ENCODE measurements around the gene TIAM1.

TIAM1 gene

DNA sequence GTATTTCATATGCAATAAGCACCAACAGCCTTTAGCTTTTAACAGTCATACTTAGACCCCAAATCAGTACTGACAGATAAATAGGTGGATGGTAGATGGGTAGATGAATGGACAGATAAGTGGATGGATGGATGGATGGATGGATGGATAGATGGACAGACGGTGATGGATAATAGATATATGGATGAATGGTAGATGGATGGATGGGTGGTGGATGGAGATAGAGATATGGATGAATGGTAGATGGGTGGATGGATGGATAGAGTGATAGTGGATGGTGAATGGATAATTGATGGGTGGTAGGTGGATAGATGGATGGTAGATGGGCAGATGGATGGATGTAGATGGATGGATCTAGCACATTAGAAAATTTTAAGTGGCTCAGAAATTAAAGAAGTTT is 62.5 kb downstream of the TIAM1 start:
- Mint-ChIP-seq H3K27me3 (no peaks in the 10 kb centered on the region), H3K27ac (no peak overlapping the region)
- intact Hi-C loops (cut with micrococcal nuclease), result no loop called here

DNA sequence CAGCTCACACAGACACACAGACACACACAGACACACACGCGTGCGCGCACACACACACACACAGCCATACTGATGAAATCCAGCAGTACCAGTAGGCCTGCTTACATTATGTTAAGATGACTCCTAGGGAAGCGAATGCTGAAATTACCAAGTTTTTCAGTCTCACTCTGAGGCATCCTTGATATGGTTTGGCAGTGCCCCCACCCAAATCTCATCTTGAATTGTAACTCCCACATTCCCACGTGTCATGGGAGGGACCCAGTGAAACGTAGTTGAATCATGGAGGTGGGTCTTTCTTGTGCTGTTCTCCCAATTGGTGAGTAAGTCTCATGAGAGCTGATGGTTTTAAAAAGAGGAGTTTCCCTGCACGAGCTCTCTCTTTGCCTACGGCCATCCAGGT is 64.1 kb downstream of the TIAM1 start:
- intact Hi-C loops (cut with micrococcal nuclease), result no loop called here
- H3K9me3 Mint-ChIP-seq, result no peaks in the 10 kb centered on the region
- no peak overlapping the region for H3K4me3 Mint-ChIP-seq
- H3K36me3 Mint-ChIP-seq (ENCODE audit: low read depth), result peaks cover 54% of the 10 kb centered on the region
- H3K27ac Mint-ChIP-seq, result no peak overlapping the region
- H3K27me3 Mint-ChIP-seq, result no peaks in the 10 kb centered on the region
- H3K4me1 Mint-ChIP-seq (ENCODE audit: low read depth), result peaks cover 36% of the 10 kb centered on the region

More for the DNA sequence above, 62.5 kb downstream of the TIAM1 start:
- Mint-ChIP-seq H3K4me1 (ENCODE audit: low read depth) (peaks cover 41% of the 10 kb centered on the region), H3K36me3 (ENCODE audit: low read depth) (peaks cover 45% of the 10 kb centered on the region), H3K4me3 (no peak overlapping the region), H3K9me3 (no peaks in the 10 kb centered on the region)

DNA sequence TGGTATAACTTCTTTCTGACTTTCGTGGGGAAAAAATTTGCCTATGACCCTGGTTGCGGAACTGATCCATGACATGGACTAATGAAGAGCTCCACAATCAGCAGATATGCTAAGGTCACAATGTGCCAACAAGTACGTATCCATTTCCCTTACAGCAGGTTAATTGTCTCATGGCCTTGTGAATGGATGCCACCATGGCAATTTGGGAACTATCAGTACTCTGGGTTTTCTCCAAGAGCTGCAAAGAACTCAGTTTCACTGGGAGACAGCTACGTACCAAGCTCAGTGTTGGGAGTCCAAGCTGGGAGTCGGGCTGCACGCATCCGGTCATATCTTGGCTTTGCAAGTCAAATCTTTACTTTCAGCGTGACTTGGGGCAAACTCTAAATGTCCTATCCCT is 64.8 kb downstream of the TIAM1 start:
- Mint-ChIP-seq H3K4me1 (ENCODE audit: low read depth) (peaks cover 32% of the 10 kb centered on the region), H3K4me3 (no peak overlapping the region), H3K9me3 (no peaks in the 10 kb centered on the region), H3K27ac (no peak overlapping the region), H3K36me3 (ENCODE audit: low read depth) (peaks cover 60% of the 10 kb centered on the region), H3K27me3 (no peaks in the 10 kb centered on the region)
- intact Hi-C loops (cut with micrococcal nuclease), result no loop called here

DNA sequence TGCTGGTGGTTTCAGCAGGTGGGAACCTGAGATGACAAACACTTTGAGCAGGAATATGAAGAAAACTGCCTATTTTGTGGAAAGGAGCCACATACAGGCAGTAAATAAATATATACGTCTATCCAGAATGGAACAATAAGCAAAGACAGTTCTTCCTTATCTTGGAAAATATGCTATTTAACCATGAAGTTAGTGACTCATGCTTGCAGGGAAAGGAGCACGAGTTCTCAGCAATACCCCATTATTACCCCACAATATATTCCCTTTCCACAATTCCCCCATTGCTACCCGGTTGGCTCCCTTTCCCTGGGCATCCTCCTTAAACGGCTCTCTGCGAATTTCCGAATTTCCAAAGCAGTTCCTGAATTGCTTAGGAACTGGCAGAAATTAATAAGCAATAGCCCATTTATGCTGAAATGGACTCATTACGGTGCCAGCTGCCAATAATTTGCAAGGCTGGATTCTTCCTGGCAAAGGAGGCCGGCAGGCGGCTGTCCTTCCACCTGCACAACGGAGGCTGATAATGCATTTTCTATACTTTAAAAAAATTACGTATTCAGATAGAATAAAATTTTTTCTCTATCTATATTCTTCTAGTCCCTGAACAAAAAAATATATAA is 65.4 kb downstream of the TIAM1 start:
- peaks cover 32% of the 10 kb centered on the region for H3K4me1 Mint-ChIP-seq (ENCODE audit: low read depth)
- intact Hi-C loops (cut with micrococcal nuclease), result no loop called here
- no peaks in the 10 kb centered on the region for H3K27me3 Mint-ChIP-seq
- no peaks in the 10 kb centered on the region for H3K9me3 Mint-ChIP-seq
- no peak overlapping the region for H3K27ac Mint-ChIP-seq
- no peak overlapping the region for H3K4me3 Mint-ChIP-seq
- peaks cover 65% of the 10 kb centered on the region for H3K36me3 Mint-ChIP-seq (ENCODE audit: low read depth)

DNA sequence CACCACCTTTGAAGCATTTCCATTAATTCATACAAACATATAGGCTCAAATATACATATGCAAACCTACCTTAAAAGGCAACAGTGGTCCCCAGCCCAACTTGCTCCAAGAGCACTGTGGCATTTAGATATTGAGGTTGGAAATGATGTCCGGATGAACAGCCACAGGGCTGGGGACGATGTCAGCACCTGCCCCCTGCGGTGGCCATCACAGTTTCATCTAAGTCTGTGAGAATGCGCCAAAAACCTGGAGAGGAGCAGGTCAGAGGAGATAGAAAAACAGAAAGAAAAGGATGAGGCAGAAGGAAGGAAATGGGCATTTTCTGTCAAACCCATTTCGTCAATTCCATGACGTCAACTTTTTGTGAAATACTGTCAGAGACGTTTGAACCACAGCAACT is 67.4 kb downstream of the TIAM1 start:
- H3K27me3 Mint-ChIP-seq, result no peaks in the 10 kb centered on the region
- no peak overlapping the region for H3K27ac Mint-ChIP-seq
- H3K4me3 Mint-ChIP-seq, result no peak overlapping the region
- peaks cover 26% of the 10 kb centered on the region for H3K4me1 Mint-ChIP-seq (ENCODE audit: low read depth)
- no peaks in the 10 kb centered on the region for H3K9me3 Mint-ChIP-seq
- intact Hi-C loops (cut with micrococcal nuclease), result no loop called here
- H3K36me3 Mint-ChIP-seq (ENCODE audit: low read depth), result peaks cover 68% of the 10 kb centered on the region

DNA sequence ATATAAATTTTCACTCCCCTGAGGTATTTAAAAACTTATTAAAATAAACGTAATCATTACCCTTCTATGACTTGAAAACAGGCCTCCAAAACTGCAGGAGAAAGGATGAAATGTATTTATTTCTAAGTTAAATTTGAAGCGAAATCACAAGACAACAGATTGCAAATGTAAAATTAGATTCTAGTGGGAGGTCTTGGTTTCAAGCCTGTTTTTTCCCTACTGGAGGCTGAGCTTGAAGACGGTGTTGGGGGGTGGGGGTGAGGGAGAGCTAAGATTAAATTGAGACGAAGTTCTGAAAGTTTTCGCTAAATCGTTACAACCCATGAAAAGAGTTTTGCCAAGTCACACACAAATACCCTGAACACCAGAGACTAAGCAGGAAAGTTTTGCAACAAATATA is 68.2 kb downstream of the TIAM1 start:
- H3K4me1 Mint-ChIP-seq (ENCODE audit: low read depth), result peaks cover 27% of the 10 kb centered on the region
- no peaks in the 10 kb centered on the region for H3K9me3 Mint-ChIP-seq
- no peaks in the 10 kb centered on the region for H3K27me3 Mint-ChIP-seq
- intact Hi-C loops (cut with micrococcal nuclease), result no loop called here
- H3K36me3 Mint-ChIP-seq (ENCODE audit: low read depth), result peaks cover 71% of the 10 kb centered on the region
- H3K4me3 Mint-ChIP-seq, result no peak overlapping the region
- no peak overlapping the region for H3K27ac Mint-ChIP-seq

DNA sequence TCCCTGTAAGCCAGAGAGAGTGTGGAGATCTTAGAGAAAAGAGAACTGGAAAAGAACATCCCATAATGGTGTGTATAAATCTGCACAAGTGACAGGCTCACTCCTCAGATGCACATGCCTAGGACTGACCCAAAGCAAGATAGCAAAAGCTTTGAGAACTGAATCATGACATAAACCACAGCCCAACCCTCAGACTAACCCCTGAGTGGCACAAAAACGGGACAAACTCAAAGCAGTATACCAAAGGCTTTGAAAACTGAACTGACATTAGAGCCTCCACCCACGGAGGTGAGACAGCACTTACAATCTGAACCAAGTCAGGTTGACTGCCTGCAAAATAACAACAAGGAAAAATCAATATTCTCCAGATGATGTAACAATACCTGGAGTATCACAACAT is 70.8 kb downstream of the TIAM1 start:
- intact Hi-C loops (cut with micrococcal nuclease), result no loop called here
- Mint-ChIP-seq H3K36me3 (ENCODE audit: low read depth) (peaks cover 76% of the 10 kb centered on the region), H3K4me3 (no peak overlapping the region), H3K27me3 (no peaks in the 10 kb centered on the region), H3K27ac (peak overlapping the region; percentile 37), H3K4me1 (ENCODE audit: low read depth) (peaks cover 31% of the 10 kb centered on the region), H3K9me3 (no peaks in the 10 kb centered on the region)

DNA sequence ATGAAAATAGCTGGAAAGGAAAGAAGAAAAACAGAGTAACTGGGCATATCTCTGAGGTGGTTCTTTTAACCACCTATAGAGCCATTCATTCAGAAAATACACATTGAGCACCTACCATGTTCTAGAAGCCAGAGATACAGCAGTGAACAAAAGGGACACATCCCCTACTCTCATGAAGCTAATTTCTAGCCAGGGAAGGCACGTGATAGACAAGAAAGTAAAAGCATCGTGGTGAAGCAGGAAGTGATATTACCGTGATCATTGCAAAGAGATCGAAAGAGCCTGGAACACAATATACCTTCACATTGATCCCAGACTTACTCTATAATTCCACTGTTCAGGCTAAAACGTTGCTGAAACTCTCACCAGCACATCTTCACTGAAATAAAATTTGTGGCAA is 76.0 kb downstream of the TIAM1 start:
- Mint-ChIP-seq H3K27me3 (no peaks in the 10 kb centered on the region), H3K36me3 (ENCODE audit: low read depth) (peaks cover 83% of the 10 kb centered on the region), H3K4me1 (ENCODE audit: low read depth) (peaks cover 50% of the 10 kb centered on the region), H3K27ac (no peak overlapping the region), H3K9me3 (no peaks in the 10 kb centered on the region), H3K4me3 (no peak overlapping the region)
- intact Hi-C loops (cut with micrococcal nuclease), result no loop called here

DNA sequence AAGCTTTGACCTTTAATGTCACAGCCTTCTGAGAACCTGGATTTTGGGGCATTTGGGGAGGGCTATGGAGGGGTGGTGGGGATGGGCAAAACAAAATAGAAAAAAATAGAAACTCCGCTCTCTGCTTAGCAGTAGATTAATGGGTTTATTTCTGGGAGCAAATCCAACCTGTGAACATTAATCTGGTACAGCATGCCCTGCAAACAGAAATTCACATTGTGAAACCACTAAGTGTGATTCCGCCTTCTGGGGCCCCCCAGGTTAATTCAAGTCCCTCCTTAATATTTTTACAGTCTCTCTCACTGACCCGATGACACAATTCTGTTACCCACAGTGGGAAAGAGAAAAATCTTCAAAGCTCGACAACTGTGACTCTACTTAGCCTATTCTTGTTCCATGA is 76.4 kb downstream of the TIAM1 start:
- intact Hi-C loops (cut with micrococcal nuclease), result no loop called here
- H3K27ac Mint-ChIP-seq, result no peak overlapping the region
- no peaks in the 10 kb centered on the region for H3K27me3 Mint-ChIP-seq
- H3K36me3 Mint-ChIP-seq (ENCODE audit: low read depth), result peaks cover 84% of the 10 kb centered on the region
- H3K9me3 Mint-ChIP-seq, result no peaks in the 10 kb centered on the region
- no peak overlapping the region for H3K4me3 Mint-ChIP-seq
- H3K4me1 Mint-ChIP-seq (ENCODE audit: low read depth), result peaks cover 48% of the 10 kb centered on the region

DNA sequence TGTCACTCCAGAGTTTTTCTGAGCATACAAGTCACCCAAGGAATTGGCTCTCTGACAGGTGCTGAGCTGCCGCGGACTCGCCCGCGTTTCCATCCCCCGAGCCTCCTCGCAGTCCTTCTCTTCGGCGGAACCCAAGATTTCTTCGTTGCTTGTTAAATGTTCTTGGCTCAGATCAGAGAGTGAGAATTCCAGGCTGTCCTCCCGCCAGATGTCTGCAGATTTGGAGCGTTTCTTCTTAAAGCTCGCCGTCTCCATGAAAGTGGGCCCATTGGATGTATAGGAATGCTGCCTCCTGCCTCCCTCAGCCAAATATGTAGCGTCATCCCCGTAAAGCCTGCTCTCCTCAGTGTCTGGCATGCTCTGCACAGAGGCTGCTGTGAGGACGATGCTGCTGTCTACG is 77.8 kb downstream of the TIAM1 start:
- intact Hi-C loops (cut with micrococcal nuclease), result no loop called here
- no peak overlapping the region for H3K27ac Mint-ChIP-seq
- peaks cover 91% of the 10 kb centered on the region for H3K36me3 Mint-ChIP-seq (ENCODE audit: low read depth)
- H3K9me3 Mint-ChIP-seq, result no peaks in the 10 kb centered on the region
- peaks cover 48% of the 10 kb centered on the region for H3K4me1 Mint-ChIP-seq (ENCODE audit: low read depth)
- no peak overlapping the region for H3K4me3 Mint-ChIP-seq
- no peaks in the 10 kb centered on the region for H3K27me3 Mint-ChIP-seq

DNA sequence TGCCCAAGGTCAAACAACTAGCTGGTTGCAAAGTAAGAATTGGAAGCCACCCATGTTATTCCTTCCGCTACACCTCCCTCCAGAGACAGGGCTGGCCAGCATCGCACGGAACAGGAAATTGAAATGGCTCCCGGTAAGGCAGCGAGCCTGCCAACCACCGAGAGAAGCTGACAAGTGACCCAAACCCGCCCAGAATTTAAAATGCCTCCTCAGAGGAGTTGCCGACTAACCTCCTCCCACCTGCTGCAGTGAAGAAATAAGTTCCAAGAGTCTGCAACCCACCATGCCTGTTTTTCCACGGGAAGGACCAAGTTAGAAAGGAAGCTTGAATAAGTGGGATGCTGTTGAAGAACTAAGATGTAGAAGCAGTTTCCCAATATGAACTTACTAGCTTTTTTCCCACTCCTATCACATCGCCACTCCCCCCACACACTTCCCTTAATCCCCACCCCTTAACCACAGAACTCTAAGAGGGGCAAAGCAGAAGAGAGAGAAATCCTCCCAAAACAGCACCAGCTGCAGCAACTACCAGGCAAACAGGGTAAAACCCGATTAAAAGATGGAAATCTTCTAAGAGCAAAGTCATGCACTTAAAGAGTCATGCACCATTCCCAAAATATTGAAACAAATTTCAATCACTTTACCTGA is 78.6 kb downstream of the TIAM1 start:
- no peaks in the 10 kb centered on the region for H3K27me3 Mint-ChIP-seq
- H3K4me1 Mint-ChIP-seq (ENCODE audit: low read depth), result peaks cover 43% of the 10 kb centered on the region
- H3K4me3 Mint-ChIP-seq, result peak overlapping the region; percentile 39
- peak overlapping the region; percentile 67 for H3K27ac Mint-ChIP-seq
- intact Hi-C loops (cut with micrococcal nuclease), result no loop called here
- H3K9me3 Mint-ChIP-seq, result no peaks in the 10 kb centered on the region
- peaks cover 91% of the 10 kb centered on the region for H3K36me3 Mint-ChIP-seq (ENCODE audit: low read depth)

DNA sequence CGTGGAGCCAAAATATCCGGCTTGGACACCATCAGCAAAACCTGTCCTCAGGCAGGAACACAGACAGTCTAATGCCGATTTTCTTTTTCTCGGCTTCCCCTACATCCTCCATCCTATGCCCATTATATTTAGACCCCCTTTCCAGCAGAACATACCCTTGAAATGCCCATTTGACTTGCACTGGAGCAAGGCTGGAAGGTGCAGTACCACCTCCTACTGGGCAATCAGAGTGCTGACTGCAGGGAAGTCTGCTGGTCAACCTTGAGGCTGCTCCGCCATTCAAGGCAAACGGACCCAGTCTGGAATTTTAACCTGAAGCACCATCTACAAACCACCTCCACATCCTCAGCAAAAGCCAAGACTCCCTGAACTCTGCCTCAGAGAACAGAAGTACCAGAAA is 79.5 kb downstream of the TIAM1 start:
- H3K9me3 Mint-ChIP-seq, result no peaks in the 10 kb centered on the region

DNA sequence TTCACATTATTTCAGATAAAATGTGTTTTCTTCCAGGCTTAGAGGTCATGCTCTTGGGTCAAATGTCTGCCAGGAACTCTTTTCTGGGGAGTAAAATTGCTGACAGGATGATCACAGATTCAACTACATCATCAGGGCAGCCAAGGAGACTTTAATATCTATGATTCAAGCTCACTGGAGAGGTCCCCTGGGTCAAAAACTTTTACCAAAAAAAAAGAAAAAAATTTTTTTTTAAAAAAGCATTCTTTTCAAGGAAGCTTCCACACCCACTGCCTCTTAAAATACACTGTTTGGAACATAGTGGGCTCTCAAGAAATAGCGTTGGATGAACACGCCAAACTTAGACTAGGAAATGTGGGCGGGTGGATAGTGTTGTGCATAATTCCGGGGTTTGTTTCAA is 81.3 kb downstream of the TIAM1 start:
- Mint-ChIP-seq H3K36me3 (ENCODE audit: low read depth) (peaks cover 91% of the 10 kb centered on the region), H3K4me3 (no peak overlapping the region), H3K4me1 (ENCODE audit: low read depth) (peaks cover 49% of the 10 kb centered on the region), H3K27me3 (no peaks in the 10 kb centered on the region), H3K27ac (no peak overlapping the region), H3K9me3 (no peaks in the 10 kb centered on the region)
- intact Hi-C loops (cut with micrococcal nuclease), result no loop called here

More for the DNA sequence above, 79.5 kb downstream of the TIAM1 start:
- no peak overlapping the region for H3K27ac Mint-ChIP-seq
- no peaks in the 10 kb centered on the region for H3K27me3 Mint-ChIP-seq
- H3K4me3 Mint-ChIP-seq, result no peak overlapping the region
- intact Hi-C loops (cut with micrococcal nuclease), result no loop called here
- peaks cover 87% of the 10 kb centered on the region for H3K36me3 Mint-ChIP-seq (ENCODE audit: low read depth)
- H3K4me1 Mint-ChIP-seq (ENCODE audit: low read depth), result peaks cover 43% of the 10 kb centered on the region

DNA sequence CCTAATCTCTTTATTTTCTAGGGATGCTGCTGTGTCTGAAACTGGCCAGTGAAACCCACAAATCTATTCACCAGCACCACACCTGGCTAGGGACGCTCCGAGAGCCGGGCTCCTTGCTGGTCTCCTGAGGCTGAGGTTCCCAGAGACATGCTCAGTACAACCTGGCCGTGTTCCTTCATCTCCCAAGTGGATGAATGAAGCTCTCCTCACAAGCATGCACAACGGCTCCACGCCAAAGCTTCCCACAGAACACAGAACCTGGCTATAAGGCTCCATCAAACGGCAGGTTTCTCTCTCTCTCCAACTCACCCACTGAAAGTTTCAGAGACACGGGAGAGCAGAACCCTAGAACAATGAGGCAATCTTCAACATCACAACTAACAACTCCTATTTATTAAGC is 82.3 kb downstream of the TIAM1 start:
- no peaks in the 10 kb centered on the region for H3K9me3 Mint-ChIP-seq
- peaks cover 51% of the 10 kb centered on the region for H3K4me1 Mint-ChIP-seq (ENCODE audit: low read depth)
- H3K4me3 Mint-ChIP-seq, result no peak overlapping the region
- H3K27me3 Mint-ChIP-seq, result no peaks in the 10 kb centered on the region
- peaks cover 90% of the 10 kb centered on the region for H3K36me3 Mint-ChIP-seq (ENCODE audit: low read depth)
- H3K27ac Mint-ChIP-seq, result no peak overlapping the region
- intact Hi-C loops (cut with micrococcal nuclease), result no loop called here

DNA sequence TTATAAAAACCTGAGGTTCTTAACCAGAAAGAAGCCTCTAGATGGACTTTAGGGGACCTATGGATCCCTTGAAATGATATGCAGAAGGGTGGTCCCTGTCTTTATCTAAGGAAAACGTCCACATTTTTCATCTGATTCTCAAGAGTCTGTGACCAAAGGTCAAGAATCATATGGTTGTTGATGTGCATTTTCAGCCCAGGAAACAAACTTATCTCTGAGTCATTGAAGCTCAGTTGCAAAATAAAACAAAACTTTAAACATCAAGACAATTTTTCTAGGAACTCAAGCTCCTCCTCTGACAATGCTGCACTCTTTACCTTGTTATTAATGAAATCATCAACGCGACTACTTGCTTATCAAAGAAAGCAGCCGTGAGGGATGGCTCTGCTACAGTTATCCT is 83.3 kb downstream of the TIAM1 start:
- H3K9me3 Mint-ChIP-seq, result no peaks in the 10 kb centered on the region
- H3K27ac Mint-ChIP-seq, result no peak overlapping the region
- intact Hi-C loops (cut with micrococcal nuclease), result no loop called here
- peaks cover 42% of the 10 kb centered on the region for H3K4me1 Mint-ChIP-seq (ENCODE audit: low read depth)
- peaks cover 90% of the 10 kb centered on the region for H3K36me3 Mint-ChIP-seq (ENCODE audit: low read depth)
- no peaks in the 10 kb centered on the region for H3K27me3 Mint-ChIP-seq
- no peak overlapping the region for H3K4me3 Mint-ChIP-seq
